ENCODE results near the gene SIGLEC15. TPM values are rescaled to one million over a fixed set of nuclear protein-coding genes. Genes with fewer than 3 reads are reported as not detected.

Gene SIGLEC15
- total RNA-seq, 1 donor from 2014 or later: not detected

DNA sequence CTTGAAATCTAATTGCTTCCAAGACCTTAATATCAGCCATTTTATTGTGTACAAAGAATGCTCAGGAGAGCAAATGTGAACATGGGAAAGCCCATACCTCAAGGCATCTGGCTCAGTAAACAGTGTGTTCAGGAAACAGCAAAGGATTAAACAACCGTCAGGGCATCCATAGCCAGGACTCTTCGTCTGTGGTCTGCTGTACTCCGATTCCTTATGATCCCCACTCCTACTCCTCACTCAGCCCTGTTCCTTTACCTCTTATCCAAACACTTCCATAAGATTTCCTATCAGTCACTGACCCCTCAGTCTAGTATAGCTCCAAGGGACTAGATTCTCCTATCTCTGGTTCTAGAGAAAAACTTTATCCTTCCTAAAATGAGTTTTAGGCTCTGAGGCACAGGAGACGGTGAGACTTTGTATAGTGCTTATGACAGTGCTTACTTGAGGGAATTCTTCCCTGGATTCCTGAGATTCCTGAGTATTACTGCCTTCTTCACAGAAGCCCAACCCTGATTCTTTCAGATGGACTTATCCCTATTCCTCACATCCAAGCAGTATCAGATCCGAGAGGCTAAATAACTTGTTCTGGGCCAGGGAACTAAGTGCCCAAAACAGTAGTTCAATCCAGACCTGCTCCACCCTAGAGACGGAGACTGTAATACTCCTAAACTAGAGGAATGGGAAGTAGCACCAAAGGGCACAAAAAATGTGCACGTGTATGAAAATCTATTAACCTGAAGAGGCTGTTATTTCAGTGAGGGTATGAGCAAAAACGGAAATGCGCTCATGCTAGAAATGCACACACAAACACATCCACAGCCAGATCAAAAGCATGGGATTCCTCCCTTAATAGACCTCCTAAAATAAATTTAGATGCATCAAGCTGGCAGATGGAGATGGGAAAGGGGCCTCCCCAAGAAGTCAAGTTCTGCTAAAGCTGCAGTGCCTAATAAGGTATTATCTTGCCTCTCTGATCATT, 42.1 kb upstream of the SIGLEC15 start:
- TF ChIP-seq, protein P1, sequence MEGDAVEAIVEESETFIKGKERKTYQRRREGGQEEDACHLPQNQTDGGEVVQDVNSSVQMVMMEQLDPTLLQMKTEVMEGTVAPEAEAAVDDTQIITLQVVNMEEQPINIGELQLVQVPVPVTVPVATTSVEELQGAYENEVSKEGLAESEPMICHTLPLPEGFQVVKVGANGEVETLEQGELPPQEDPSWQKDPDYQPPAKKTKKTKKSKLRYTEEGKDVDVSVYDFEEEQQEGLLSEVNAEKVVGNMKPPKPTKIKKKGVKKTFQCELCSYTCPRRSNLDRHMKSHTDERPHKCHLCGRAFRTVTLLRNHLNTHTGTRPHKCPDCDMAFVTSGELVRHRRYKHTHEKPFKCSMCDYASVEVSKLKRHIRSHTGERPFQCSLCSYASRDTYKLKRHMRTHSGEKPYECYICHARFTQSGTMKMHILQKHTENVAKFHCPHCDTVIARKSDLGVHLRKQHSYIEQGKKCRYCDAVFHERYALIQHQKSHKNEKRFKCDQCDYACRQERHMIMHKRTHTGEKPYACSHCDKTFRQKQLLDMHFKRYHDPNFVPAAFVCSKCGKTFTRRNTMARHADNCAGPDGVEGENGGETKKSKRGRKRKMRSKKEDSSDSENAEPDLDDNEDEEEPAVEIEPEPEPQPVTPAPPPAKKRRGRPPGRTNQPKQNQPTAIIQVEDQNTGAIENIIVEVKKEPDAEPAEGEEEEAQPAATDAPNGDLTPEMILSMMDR (IDR thresholded peaks at IDR 0.05; ENCODE audit: partially characterized antibody, unreplicated experiment): no peak
- Mint-ChIP-seq H3K4me3 (ENCODE audit: unreplicated experiment) (no peak overlapping the region), H3K36me3 (ENCODE audit: unreplicated experiment) (no peaks in the 10 kb centered on the region), H3K27ac (ENCODE audit: unreplicated experiment) (no peak overlapping the region), H3K9me3 (ENCODE audit: unreplicated experiment) (no peaks in the 10 kb centered on the region), H3K27me3 (ENCODE audit: unreplicated experiment) (peaks cover 2% of the 10 kb centered on the region), H3K4me1 (ENCODE audit: low read depth, unreplicated experiment) (no peaks in the 10 kb centered on the region)
- no peak for DNase-seq

DNA sequence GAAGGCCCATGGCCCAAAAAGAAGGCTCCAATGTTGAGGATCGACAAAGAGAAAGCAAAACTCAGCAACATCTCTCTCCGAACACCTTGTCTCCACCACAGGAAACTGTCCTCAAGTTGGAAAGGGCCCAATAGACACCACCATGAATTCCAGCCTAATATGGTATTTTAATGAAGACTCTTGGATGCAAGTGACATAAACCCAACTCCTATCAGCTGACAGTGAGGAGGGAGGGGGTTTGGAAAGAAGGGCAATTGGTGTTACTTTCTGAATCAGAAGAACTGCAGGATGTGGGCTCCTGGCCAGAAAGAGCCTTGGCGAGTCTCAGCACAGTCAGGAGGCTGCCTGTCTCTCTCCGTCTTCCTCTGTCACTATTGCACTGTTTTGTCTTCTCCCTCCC, 40.3 kb upstream of the SIGLEC15 start:
- TF ChIP-seq, protein P1 (IDR thresholded peaks at IDR 0.05; ENCODE audit: partially characterized antibody, unreplicated experiment): no peak
- H3K4me3 Mint-ChIP-seq (ENCODE audit: unreplicated experiment): no peak overlapping the region
- H3K36me3 Mint-ChIP-seq (ENCODE audit: unreplicated experiment): no peaks in the 10 kb centered on the region
- no peaks in the 10 kb centered on the region for H3K27me3 Mint-ChIP-seq (ENCODE audit: unreplicated experiment)
- no peak for DNase-seq
- no peaks in the 10 kb centered on the region for H3K9me3 Mint-ChIP-seq (ENCODE audit: unreplicated experiment)
- no peak overlapping the region for H3K27ac Mint-ChIP-seq (ENCODE audit: unreplicated experiment)
- no peaks in the 10 kb centered on the region for H3K4me1 Mint-ChIP-seq (ENCODE audit: low read depth, unreplicated experiment)

DNA sequence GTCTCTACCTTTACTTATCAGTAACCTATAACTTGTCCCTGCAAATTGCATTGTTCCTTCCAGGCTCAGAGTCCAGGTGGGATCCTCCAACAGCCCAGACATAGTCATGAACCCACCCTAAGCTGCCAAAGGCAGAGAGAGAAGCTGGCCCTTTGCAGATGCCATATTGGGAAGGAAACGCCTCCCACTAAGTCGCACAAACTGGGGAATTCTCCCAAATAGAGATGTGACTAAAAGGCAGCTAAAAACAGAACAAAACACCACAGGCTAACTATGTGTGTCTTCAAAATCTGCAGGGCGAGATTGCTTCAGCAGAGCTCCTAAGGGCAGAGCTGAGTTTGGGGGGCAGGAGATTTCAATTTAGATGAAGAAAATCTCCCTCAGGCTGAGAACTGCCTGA, 38.5 kb upstream of the SIGLEC15 start:
- Mint-ChIP-seq H3K27ac (ENCODE audit: unreplicated experiment) (no peak overlapping the region), H3K27me3 (ENCODE audit: unreplicated experiment) (no peaks in the 10 kb centered on the region), H3K9me3 (ENCODE audit: unreplicated experiment) (no peaks in the 10 kb centered on the region), H3K4me3 (ENCODE audit: unreplicated experiment) (no peak overlapping the region), H3K4me1 (ENCODE audit: low read depth, unreplicated experiment) (no peaks in the 10 kb centered on the region), H3K36me3 (ENCODE audit: unreplicated experiment) (no peaks in the 10 kb centered on the region)
- TF ChIP-seq, protein P1 (IDR thresholded peaks at IDR 0.05; ENCODE audit: partially characterized antibody, unreplicated experiment): no peak
- DNase-seq: no peak

DNA sequence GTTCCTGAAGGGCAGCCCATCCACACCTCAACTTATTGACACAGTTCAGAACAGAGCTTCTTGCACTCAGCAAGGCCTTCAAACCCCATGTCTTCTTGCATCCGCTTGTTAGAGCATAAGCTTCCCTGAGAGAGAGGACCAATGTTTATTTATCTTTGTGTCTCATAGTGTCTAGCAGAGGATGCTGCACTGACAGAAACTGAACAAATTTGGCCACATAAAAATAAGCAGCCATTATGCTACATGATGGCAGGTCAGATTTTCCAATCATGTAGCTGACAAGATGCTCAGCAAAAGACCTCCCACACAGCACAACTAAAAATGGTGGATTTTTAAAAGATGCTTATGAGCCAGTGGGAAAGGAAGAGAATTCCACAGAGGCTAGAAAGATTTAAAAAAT, 38.1 kb upstream of the SIGLEC15 start:
- no peak overlapping the region for H3K4me3 Mint-ChIP-seq (ENCODE audit: unreplicated experiment)
- no peaks in the 10 kb centered on the region for H3K4me1 Mint-ChIP-seq (ENCODE audit: low read depth, unreplicated experiment)
- H3K27me3 Mint-ChIP-seq (ENCODE audit: unreplicated experiment): no peaks in the 10 kb centered on the region
- TF ChIP-seq, protein P1 (IDR thresholded peaks at IDR 0.05; ENCODE audit: partially characterized antibody, unreplicated experiment): no peak
- H3K27ac Mint-ChIP-seq (ENCODE audit: unreplicated experiment): no peak overlapping the region
- H3K36me3 Mint-ChIP-seq (ENCODE audit: unreplicated experiment): no peaks in the 10 kb centered on the region
- no peak for DNase-seq
- H3K9me3 Mint-ChIP-seq (ENCODE audit: unreplicated experiment): no peaks in the 10 kb centered on the region

DNA sequence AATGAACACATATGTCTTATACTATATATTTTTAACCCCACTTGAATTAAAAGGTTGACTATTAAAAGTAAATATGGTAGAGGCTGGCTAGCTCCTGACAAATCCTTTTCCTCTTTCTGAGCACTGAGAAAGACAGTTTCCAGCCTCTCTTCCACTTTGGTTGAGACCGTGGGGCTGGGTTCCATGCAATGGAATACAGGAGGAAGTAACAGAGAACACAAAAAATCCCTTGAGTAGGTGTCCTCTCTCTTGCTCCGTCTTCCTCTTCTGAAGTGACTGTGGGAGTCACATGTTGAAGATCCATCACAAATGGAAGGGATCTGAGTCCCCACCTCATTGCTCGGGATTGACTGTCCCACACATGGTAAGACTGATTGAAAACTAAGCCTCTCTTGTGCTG, 36.6 kb upstream of the SIGLEC15 start:
- no peaks in the 10 kb centered on the region for H3K27me3 Mint-ChIP-seq (ENCODE audit: unreplicated experiment)
- no peak overlapping the region for H3K4me3 Mint-ChIP-seq (ENCODE audit: unreplicated experiment)
- H3K27ac Mint-ChIP-seq (ENCODE audit: unreplicated experiment): no peak overlapping the region
- H3K36me3 Mint-ChIP-seq (ENCODE audit: unreplicated experiment): no peaks in the 10 kb centered on the region
- H3K9me3 Mint-ChIP-seq (ENCODE audit: unreplicated experiment): no peaks in the 10 kb centered on the region
- no peak for DNase-seq
- H3K4me1 Mint-ChIP-seq (ENCODE audit: low read depth, unreplicated experiment): no peaks in the 10 kb centered on the region
- TF ChIP-seq, protein P1 (IDR thresholded peaks at IDR 0.05; ENCODE audit: partially characterized antibody, unreplicated experiment): no peak
